Stimulated activated naive B cell treated with anti-CD40 and anti-IgM and Interleukin-4, amounts not matched to agents 10 μg/mL and 1 μg/mL and 100 μg/mL, for 72 hours (primary cell): ENCODE measurements around the gene ZNF764.

Experiments
- ATAC-seq, 2 donors: fragments of 150-1000 bp; cut with Tn5 transposase; replicated peaks; 2 replicates each; pipeline ENCODE4 v1.10.0; 2021; ENCODE audit warnings: moderate library complexity in 1 of 2
- DNase-seq: peaks from one replicate; pipeline ENCODE4 v3.0.0; 2021
- H3K27ac Mint-ChIP-seq: one replicate; pipeline ENCODE4 v1.8.0; 2022; ENCODE audit warnings: mild to moderate bottlenecking, mixed read lengths
- H3K27me3 Mint-ChIP-seq, 2 donors: one replicate each; pipeline ENCODE4 v1.8.0; 2022; ENCODE audit warnings: mixed read lengths in 2 of 2
- H3K36me3 Mint-ChIP-seq, 2 donors: one replicate each; pipeline ENCODE4 v1.8.0; 2022; ENCODE audit warnings: mixed read lengths in 2 of 2, mild to moderate bottlenecking in 1 of 2
- H3K4me1 Mint-ChIP-seq, 2 donors: one replicate each; pipeline ENCODE4 v1.8.0; 2022; ENCODE audit warnings: mixed read lengths in 2 of 2, mild to moderate bottlenecking in 1 of 2
- H3K4me3 Mint-ChIP-seq, 2 donors: one replicate each; pipeline ENCODE4 v1.8.0; 2022; ENCODE audit warnings: mild to moderate bottlenecking in 2 of 2, mixed read lengths in 2 of 2, moderate library complexity in 1 of 2
- H3K9me3 Mint-ChIP-seq, 2 donors: one replicate each; pipeline ENCODE4 v1.8.0; 2022; ENCODE audit warnings: mixed read lengths in 2 of 2, mild to moderate bottlenecking in 1 of 2

ZNF764 gene

DNA sequence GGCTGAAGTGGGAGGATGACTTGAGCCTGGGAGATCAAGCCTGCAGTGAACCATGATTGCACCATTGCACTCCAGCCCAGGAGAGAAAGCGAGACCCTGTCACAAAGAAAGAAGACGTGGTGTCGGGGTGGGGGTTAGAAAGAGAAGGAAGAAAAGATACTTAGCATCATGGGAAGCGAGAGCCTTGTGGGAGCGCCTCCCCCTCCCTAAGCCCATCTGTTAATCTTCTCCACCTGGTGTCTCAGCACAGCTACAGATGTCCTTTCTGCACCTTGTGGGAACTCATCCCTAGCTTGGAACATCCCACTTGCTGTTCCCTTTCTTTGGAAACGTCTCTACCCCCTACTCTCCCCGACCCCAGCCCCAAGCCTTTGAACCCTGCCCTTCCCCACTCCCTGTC lies 7.4 kb upstream of the ZNF764 start:
- H3K27me3 Mint-ChIP-seq, result no peaks in the 10 kb centered on the region
- H3K4me1 Mint-ChIP-seq, result peaks cover 20 to 33% of the 10 kb centered on the region in 2 donors
- no peak overlapping the region for H3K4me3 Mint-ChIP-seq
- no peaks in the 10 kb centered on the region for H3K9me3 Mint-ChIP-seq
- no peaks in the 10 kb centered on the region for H3K36me3 Mint-ChIP-seq
- H3K27ac Mint-ChIP-seq, result peak overlapping the region; percentile 74
- no peak for DNase-seq
- ATAC-seq, result no peak

- peaks cover 0 to 2% of the 10 kb centered on the region in 2 donors for H3K9me3 Mint-ChIP-seq
- no peak for ATAC-seq
- peaks cover 12 to 31% of the 10 kb centered on the region in 2 donors for H3K4me1 Mint-ChIP-seq
- peaks cover 0 to 3% of the 10 kb centered on the region in 2 donors for H3K36me3 Mint-ChIP-seq
- peak overlapping the region; percentile 99 for H3K27ac Mint-ChIP-seq
- DNase-seq, result no peak
- H3K4me3 Mint-ChIP-seq, result peak overlapping the region; percentile 92 to 95
- H3K27me3 Mint-ChIP-seq, result no peaks in the 10 kb centered on the region
These were observed 3.8 kb upstream of the ZNF764 start for GRCh38 chr16:30562021-30562420.

GRCh38 chr16:30561089-30561816 lies 3.1 kb upstream of the ZNF764 start:
- ATAC-seq, result peak in 1 of 2 donors; percentile 6

GRCh38 chr16:30559690-30560089 lies 1.5 kb upstream of the ZNF764 start:
- Mint-ChIP-seq H3K9me3 (peaks cover 0 to 2% of the 10 kb centered on the region in 2 donors), H3K4me1 (peaks cover 18 to 44% of the 10 kb centered on the region in 2 donors), H3K27ac (no peak overlapping the region), H3K36me3 (peaks cover 6 to 12% of the 10 kb centered on the region in 2 donors), H3K27me3 (no peaks in the 10 kb centered on the region), H3K4me3 (peak overlapping the region in 1 of 2 donors; percentile 60)
- DNase-seq (no peak), ATAC-seq (no peak)

More at GRCh38 chr16:30561089-30561816, 3.1 kb upstream of the ZNF764 start:
- H3K4me3 Mint-ChIP-seq, result peak overlapping the region; percentile 92 to 95
- peak; percentile 40 for DNase-seq
- peaks cover 0 to 2% of the 10 kb centered on the region in 2 donors for H3K9me3 Mint-ChIP-seq
- peak overlapping the region; percentile 99 for H3K27ac Mint-ChIP-seq
- H3K4me1 Mint-ChIP-seq, result peaks cover 14 to 38% of the 10 kb centered on the region in 2 donors
- H3K36me3 Mint-ChIP-seq, result peaks cover 2 to 5% of the 10 kb centered on the region in 2 donors
- no peaks in the 10 kb centered on the region for H3K27me3 Mint-ChIP-seq

- DNase-seq (no peak), ATAC-seq (no peak)
- H3K27ac Mint-ChIP-seq, result peak overlapping the region; percentile 96
- H3K4me1 Mint-ChIP-seq, result peaks cover 22 to 50% of the 10 kb centered on the region in 2 donors
- H3K9me3 Mint-ChIP-seq, result peaks cover 0 to 2% of the 10 kb centered on the region in 2 donors
- H3K4me3 Mint-ChIP-seq, result peak overlapping the region; percentile 90 to 95
- H3K36me3 Mint-ChIP-seq, result peaks cover 13 to 19% of the 10 kb centered on the region in 2 donors
- H3K27me3 Mint-ChIP-seq, result no peaks in the 10 kb centered on the region
These were observed 709 bp upstream of the ZNF764 start for GRCh38 chr16:30558789-30559377.

- H3K27me3 Mint-ChIP-seq, result no peaks in the 10 kb centered on the region
- peaks cover 0 to 2% of the 10 kb centered on the region in 2 donors for H3K9me3 Mint-ChIP-seq
- peaks cover 28 to 63% of the 10 kb centered on the region in 2 donors for H3K4me1 Mint-ChIP-seq
- peak overlapping the region; percentile 90 to 95 for H3K4me3 Mint-ChIP-seq
- H3K36me3 Mint-ChIP-seq, result peaks cover 25 to 26% of the 10 kb centered on the region in 2 donors
- peak overlapping the region; percentile 96 for H3K27ac Mint-ChIP-seq
- DNase-seq, result no peak
- ATAC-seq, result peak in 1 of 2 donors; percentile 0
These were observed 542 bp downstream of the ZNF764 start for GRCh38 chr16:30557707-30557956.

DNA sequence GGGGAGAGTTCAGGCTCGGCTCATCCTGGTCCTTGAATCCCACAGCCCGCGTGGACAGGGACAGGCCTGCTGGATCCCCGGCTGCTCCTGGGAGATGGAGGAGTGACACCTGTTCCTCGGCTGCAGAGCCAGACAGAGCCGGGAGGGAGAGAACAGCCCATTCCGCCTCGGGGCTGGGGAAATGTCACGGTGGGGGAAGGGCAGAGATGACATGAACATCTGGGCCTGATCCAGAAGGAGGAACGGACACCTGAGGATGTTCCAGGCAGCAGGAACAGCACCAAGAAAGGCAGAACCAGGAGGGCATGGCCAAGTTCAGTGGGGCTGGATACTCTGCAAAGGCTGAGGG lies 2.1 kb downstream of the ZNF764 start:
- ATAC-seq, result no peak
- peaks cover 32 to 67% of the 10 kb centered on the region in 2 donors for H3K4me1 Mint-ChIP-seq
- H3K4me3 Mint-ChIP-seq, result peak overlapping the region; percentile 59 to 71
- H3K27ac Mint-ChIP-seq, result peak overlapping the region; percentile 81
- peaks cover 0 to 2% of the 10 kb centered on the region in 2 donors for H3K9me3 Mint-ChIP-seq
- H3K27me3 Mint-ChIP-seq, result no peaks in the 10 kb centered on the region
- peaks cover 30 to 33% of the 10 kb centered on the region in 2 donors for H3K36me3 Mint-ChIP-seq
- DNase-seq, result no peak

GRCh38 chr16:30555315-30556124 lies 2.7 kb downstream of the ZNF764 start:
- peaks cover 30 to 66% of the 10 kb centered on the region in 2 donors for H3K4me1 Mint-ChIP-seq
- H3K36me3 Mint-ChIP-seq, result peaks cover 30 to 33% of the 10 kb centered on the region in 2 donors
- H3K27me3 Mint-ChIP-seq, result no peaks in the 10 kb centered on the region
- peak overlapping the region; percentile 59 to 71 for H3K4me3 Mint-ChIP-seq
- no peak for DNase-seq
- peak overlapping the region; percentile 81 for H3K27ac Mint-ChIP-seq
- ATAC-seq, result no peak
- H3K9me3 Mint-ChIP-seq, result peaks cover 0 to 2% of the 10 kb centered on the region in 2 donors

GRCh38 chr16:30554557-30555314 lies 3.4 kb downstream of the ZNF764 start:
- Mint-ChIP-seq H3K9me3 (peaks cover 0 to 2% of the 10 kb centered on the region in 2 donors), H3K4me1 (peaks cover 30 to 65% of the 10 kb centered on the region in 2 donors), H3K4me3 (no peak overlapping the region), H3K27ac (peak overlapping the region; percentile 14), H3K36me3 (peaks cover 30 to 33% of the 10 kb centered on the region in 2 donors), H3K27me3 (no peaks in the 10 kb centered on the region)
- ATAC-seq (no peak), DNase-seq (no peak)

DNA sequence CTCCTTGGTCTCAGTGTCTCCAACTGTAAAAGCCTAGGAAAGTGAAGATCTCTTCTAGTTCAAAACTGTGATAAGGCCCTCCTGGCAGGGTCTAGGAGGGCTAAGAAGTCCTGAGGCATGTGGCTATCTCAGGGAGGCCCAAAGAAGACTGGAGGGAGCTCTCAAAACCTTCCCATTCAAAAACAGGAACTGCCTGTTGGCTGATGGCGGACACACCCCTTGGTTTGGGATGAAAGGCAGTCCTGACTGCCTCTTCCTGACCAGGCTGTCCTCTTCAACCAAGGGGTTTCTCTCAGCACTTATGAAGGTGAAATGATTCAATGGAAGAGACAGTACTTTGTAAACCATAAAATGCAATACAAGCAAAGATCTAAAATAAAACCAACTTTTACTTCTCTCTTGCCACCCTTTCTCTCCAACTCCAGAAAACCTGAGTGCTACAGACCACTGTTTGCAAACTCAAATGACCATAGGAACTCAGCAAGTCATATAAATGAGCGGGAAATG lies 4.7 kb downstream of the ZNF764 start:
- peak overlapping the region; percentile 59 for H3K27ac Mint-ChIP-seq
- DNase-seq, result no peak
- no peak overlapping the region for H3K4me3 Mint-ChIP-seq
- peaks cover 29 to 33% of the 10 kb centered on the region in 2 donors for H3K36me3 Mint-ChIP-seq
- peaks cover 23 to 59% of the 10 kb centered on the region in 2 donors for H3K4me1 Mint-ChIP-seq
- no peaks in the 10 kb centered on the region for H3K27me3 Mint-ChIP-seq
- no peak for ATAC-seq
- no peaks in the 10 kb centered on the region for H3K9me3 Mint-ChIP-seq

DNA sequence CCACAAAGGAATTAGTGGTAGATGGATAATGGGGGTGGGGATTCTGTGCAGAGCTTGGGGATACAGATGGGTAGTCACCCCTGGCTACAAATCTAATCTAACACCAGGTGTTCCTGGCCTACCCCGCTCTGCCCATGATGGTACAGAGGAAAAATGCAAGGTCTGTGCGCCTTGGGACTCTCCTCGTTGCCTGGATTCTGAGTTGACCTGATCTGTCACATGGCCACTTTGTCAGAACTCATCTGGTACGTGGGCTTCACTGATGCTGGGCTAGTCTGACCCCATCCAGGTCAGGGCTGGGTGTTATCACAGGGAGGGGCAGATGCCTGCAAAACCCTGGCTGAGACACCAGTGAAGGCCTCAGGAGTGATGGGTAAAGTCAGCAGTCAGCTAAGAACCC lies 5.2 kb downstream of the ZNF764 start:
- peak overlapping the region; percentile 71 for H3K27ac Mint-ChIP-seq
- H3K9me3 Mint-ChIP-seq, result no peaks in the 10 kb centered on the region
- H3K36me3 Mint-ChIP-seq, result peaks cover 31 to 35% of the 10 kb centered on the region in 2 donors
- no peak for DNase-seq
- H3K4me1 Mint-ChIP-seq, result peaks cover 23 to 63% of the 10 kb centered on the region in 2 donors
- no peaks in the 10 kb centered on the region for H3K27me3 Mint-ChIP-seq
- no peak for ATAC-seq
- no peak overlapping the region for H3K4me3 Mint-ChIP-seq

- Mint-ChIP-seq H3K4me3 (peak overlapping the region in 1 of 2 donors; percentile 47), H3K27ac (peak overlapping the region; percentile 85), H3K36me3 (peaks cover 35 to 39% of the 10 kb centered on the region in 2 donors), H3K9me3 (no peaks in the 10 kb centered on the region), H3K27me3 (no peaks in the 10 kb centered on the region), H3K4me1 (peaks cover 23 to 60% of the 10 kb centered on the region in 2 donors)
- ATAC-seq (peak; percentile 67 to 75), DNase-seq (no peak)
These were observed 6.4 kb downstream of the ZNF764 start for GRCh38 chr16:30551781-30552180.

DNA sequence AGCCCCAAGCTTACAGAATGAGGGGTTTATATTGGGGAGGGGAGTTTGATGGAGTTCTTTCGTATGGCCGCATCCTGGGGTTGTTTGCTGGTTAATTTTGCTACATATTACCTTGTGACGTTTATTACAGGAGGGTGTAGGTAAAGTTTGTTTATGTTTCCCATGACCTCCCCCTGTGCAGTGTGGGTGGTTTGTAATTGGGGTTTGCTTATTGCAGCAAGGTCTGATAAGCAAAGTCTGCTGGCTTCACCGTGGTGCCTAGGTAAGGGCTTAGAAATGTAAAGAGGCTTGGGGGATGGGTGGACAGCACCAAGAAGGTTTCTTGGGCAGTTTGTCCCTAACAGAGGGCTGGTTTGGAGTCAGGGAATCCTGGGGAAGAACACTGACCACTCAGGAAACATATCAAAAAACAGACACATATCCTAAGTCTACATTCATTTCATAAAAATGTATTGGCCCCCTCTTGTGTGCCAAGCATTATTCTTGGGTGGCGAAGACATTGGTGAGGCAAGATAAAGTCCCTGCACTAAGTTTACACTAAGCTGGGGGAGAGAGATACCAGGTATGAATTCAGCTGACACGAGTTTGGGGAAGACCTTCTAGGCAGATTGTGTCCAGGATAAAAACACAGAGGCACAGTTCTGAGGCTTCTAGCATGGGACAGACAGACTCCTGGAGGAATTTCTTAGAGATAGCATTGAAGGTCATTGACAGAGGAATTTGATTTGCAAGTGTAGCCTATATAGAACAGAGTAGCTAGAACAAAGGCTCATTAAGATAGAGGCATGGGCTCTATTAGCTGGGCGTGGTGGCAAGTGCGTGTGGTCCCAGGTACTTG lies 9.5 kb downstream of the ZNF764 start:
- H3K4me1 Mint-ChIP-seq, result peaks cover 19 to 51% of the 10 kb centered on the region in 2 donors
- no peaks in the 10 kb centered on the region for H3K9me3 Mint-ChIP-seq
- ATAC-seq, result no peak
- no peak overlapping the region for H3K4me3 Mint-ChIP-seq
- peaks cover 18 to 24% of the 10 kb centered on the region in 2 donors for H3K36me3 Mint-ChIP-seq
- no peak for DNase-seq
- no peak overlapping the region for H3K27ac Mint-ChIP-seq
- no peaks in the 10 kb centered on the region for H3K27me3 Mint-ChIP-seq
